Activated naive CD8-positive, alpha-beta T cell treated with anti-CD3 and anti-CD28 coated beads, Interleukin-2, amount 10 ng/mL, durations not matched to agents 7 days and 5 days (primary cell): ENCODE measurements around the gene FOXI3. TPM values are rescaled to one million over a fixed set of nuclear protein-coding genes. Genes with fewer than 3 reads are reported as not detected.
A peak's percentile ranks its signal among the peaks of the same experiment; 100 is the strongest.
"Not testable (repeated sequence)": the region's sequence is repeated elsewhere in the genome, so short reads cannot be mapped to it uniquely, and the experiment has no call there.

ENCODE experiments used
- ATAC-seq: fragments of 150-1000 bp; cut with Tn5 transposase; one replicate; pipeline ENCODE4 v1.10.0; 2021; ENCODE audit warnings: low read depth, moderate library complexity
- POLR2A ChIA-PET: fragments of 350-600 bp; sonication (Branson Sonifier 250); formaldehyde crosslinking; loops from one replicate; lab custom pipeline; 2021; ENCODE audit warnings: antibody characterized with exemption; lab: Charles Lee
- DNase-seq: peaks from one replicate; pipeline ENCODE4 v3.0.0; 2021
- H3K27ac Mint-ChIP-seq: one replicate; pipeline ENCODE4 v1.8.0; 2022; ENCODE audit warnings: mild to moderate bottlenecking, mixed read lengths
- H3K27me3 Mint-ChIP-seq: one replicate; pipeline ENCODE4 v1.8.0; 2022; ENCODE audit warnings: mild to moderate bottlenecking, moderate library complexity, mixed read lengths
- H3K36me3 Mint-ChIP-seq: one replicate; pipeline ENCODE4 v1.8.0; 2021; ENCODE audit warnings: mild to moderate bottlenecking, mixed read lengths
- H3K4me1 Mint-ChIP-seq: one replicate; pipeline ENCODE4 v1.8.0; 2021; ENCODE audit warnings: mixed read lengths
- H3K4me3 Mint-ChIP-seq: one replicate; pipeline ENCODE4 v1.8.0; 2022; ENCODE audit warnings: mild to moderate bottlenecking, moderate library complexity, mixed read lengths
- H3K9me3 Mint-ChIP-seq: one replicate; pipeline ENCODE4 v1.8.0; 2021; ENCODE audit warnings: mixed read lengths
- total RNA-seq, 2 experiments: library from RNA; stranded (reverse); gene quantifications; one replicate each; pipeline ENCODE4 v1.2.3, GENCODE V29; 2021

Gene FOXI3
- total RNA-seq, 2 experiments from 2014 or later = not detected

GRCh38 chr2:88452980-88453582, 588 bp upstream of the FOXI3 start:
- DNase-seq (no peak), ATAC-seq (no peak)
- H3K4me1 Mint-ChIP-seq = peaks cover 4% of the 10 kb centered on the region
- POLR2A ChIA-PET = no interaction called here
- peaks cover 2% of the 10 kb centered on the region for H3K36me3 Mint-ChIP-seq
- no peaks in the 10 kb centered on the region for H3K9me3 Mint-ChIP-seq
- peaks cover 57% of the 10 kb centered on the region for H3K27me3 Mint-ChIP-seq
- H3K4me3 Mint-ChIP-seq = peak overlapping the region; percentile 81
- H3K27ac Mint-ChIP-seq = no peak overlapping the region

GRCh38 chr2:88451811-88452564, 505 bp downstream of the FOXI3 start:
- POLR2A ChIA-PET = no interaction called here
- peak; percentile 48 for DNase-seq
- H3K27ac Mint-ChIP-seq = no peak overlapping the region
- ATAC-seq = peak; percentile 45
- peak overlapping the region; percentile 51 for H3K4me3 Mint-ChIP-seq
- no peaks in the 10 kb centered on the region for H3K9me3 Mint-ChIP-seq
- peaks cover 4% of the 10 kb centered on the region for H3K4me1 Mint-ChIP-seq
- peaks cover 65% of the 10 kb centered on the region for H3K27me3 Mint-ChIP-seq
- peaks cover 2% of the 10 kb centered on the region for H3K36me3 Mint-ChIP-seq

GRCh38 chr2:88450925-88451810, 1.3 kb downstream of the FOXI3 start:
- H3K9me3 Mint-ChIP-seq = no peaks in the 10 kb centered on the region
- H3K36me3 Mint-ChIP-seq = peaks cover 2% of the 10 kb centered on the region
- DNase-seq (no peak), ATAC-seq (no peak)
- POLR2A ChIA-PET = no interaction called here
- H3K4me3 Mint-ChIP-seq = peak overlapping the region; percentile 51
- peaks cover 65% of the 10 kb centered on the region for H3K27me3 Mint-ChIP-seq
- H3K27ac Mint-ChIP-seq = no peak overlapping the region
- peaks cover 4% of the 10 kb centered on the region for H3K4me1 Mint-ChIP-seq

GRCh38 chr2:88450186-88450585, 2.3 kb downstream of the FOXI3 start:
- H3K27me3 Mint-ChIP-seq = peaks cover 64% of the 10 kb centered on the region
- POLR2A ChIA-PET = no interaction called here
- H3K4me3 Mint-ChIP-seq = no peak overlapping the region
- no peaks in the 10 kb centered on the region for H3K9me3 Mint-ChIP-seq
- no peak for ATAC-seq
- H3K27ac Mint-ChIP-seq = no peak overlapping the region
- H3K36me3 Mint-ChIP-seq = peaks cover 2% of the 10 kb centered on the region
- H3K4me1 Mint-ChIP-seq = peaks cover 4% of the 10 kb centered on the region
- DNase-seq = no peak

GRCh38 chr2:88448248-88448647, 4.2 kb downstream of the FOXI3 start:
- no peak for DNase-seq
- Mint-ChIP-seq H3K27ac (no peak overlapping the region), H3K4me3 (no peak overlapping the region), H3K9me3 (no peaks in the 10 kb centered on the region), H3K27me3 (peaks cover 49% of the 10 kb centered on the region), H3K4me1 (peaks cover 4% of the 10 kb centered on the region), H3K36me3 (peaks cover 2% of the 10 kb centered on the region)
- POLR2A ChIA-PET = no interaction called here
- ATAC-seq = no peak

GRCh38 chr2:88443353-88443938, 9.0 kb downstream of the FOXI3 start:
- Mint-ChIP-seq H3K4me1 (no peaks in the 10 kb centered on the region), H3K27ac (no peak overlapping the region), H3K36me3 (no peaks in the 10 kb centered on the region), H3K9me3 (no peaks in the 10 kb centered on the region), H3K4me3 (no peak overlapping the region), H3K27me3 (peaks cover 18% of the 10 kb centered on the region)
- ATAC-seq (no peak), DNase-seq (no peak)
- POLR2A ChIA-PET = no interaction called here

GRCh38 chr2:88442473-88442872, 10.0 kb downstream of the FOXI3 start:
- peaks cover 14% of the 10 kb centered on the region for H3K27me3 Mint-ChIP-seq
- H3K4me3 Mint-ChIP-seq = no peak overlapping the region
- H3K27ac Mint-ChIP-seq = no peak overlapping the region
- no peak for ATAC-seq
- H3K36me3 Mint-ChIP-seq = no peaks in the 10 kb centered on the region
- H3K9me3 Mint-ChIP-seq = no peaks in the 10 kb centered on the region
- POLR2A ChIA-PET = no interaction called here
- no peaks in the 10 kb centered on the region for H3K4me1 Mint-ChIP-seq
- no peak for DNase-seq

GRCh38 chr2:88442061-88442460, 10.4 kb downstream of the FOXI3 start:
- no peak overlapping the region for H3K27ac Mint-ChIP-seq
- peaks cover 12% of the 10 kb centered on the region for H3K27me3 Mint-ChIP-seq

GRCh38 chr2:88437010-88437409, 15.5 kb downstream of the FOXI3 start:
- Mint-ChIP-seq H3K9me3 (no peaks in the 10 kb centered on the region), H3K4me1 (peaks cover 1% of the 10 kb centered on the region), H3K36me3 (no peaks in the 10 kb centered on the region), H3K27ac (no peak overlapping the region), H3K27me3 (peaks cover 16% of the 10 kb centered on the region), H3K4me3 (no peak overlapping the region)
- POLR2A ChIA-PET = no interaction called here
- ATAC-seq (no peak), DNase-seq (no peak)

More at GRCh38 chr2:88442061-88442460, 10.4 kb downstream of the FOXI3 start:
- H3K9me3 Mint-ChIP-seq = no peaks in the 10 kb centered on the region
- ATAC-seq (no peak), DNase-seq (no peak)
- H3K36me3 Mint-ChIP-seq = no peaks in the 10 kb centered on the region
- H3K4me1 Mint-ChIP-seq = peaks cover 1% of the 10 kb centered on the region
- POLR2A ChIA-PET = no interaction called here
- no peak overlapping the region for H3K4me3 Mint-ChIP-seq

GRCh38 chr2:88429929-88430328, 22.6 kb downstream of the FOXI3 start:
- DNase-seq (no peak), ATAC-seq (no peak)

GRCh38 chr2:88423733-88424132, 28.8 kb downstream of the FOXI3 start:
- ATAC-seq = no peak
- H3K9me3 Mint-ChIP-seq = no peaks in the 10 kb centered on the region
- no peaks in the 10 kb centered on the region for H3K27me3 Mint-ChIP-seq
- POLR2A ChIA-PET = no interaction called here
- H3K36me3 Mint-ChIP-seq = no peaks in the 10 kb centered on the region
- H3K4me1 Mint-ChIP-seq = no peaks in the 10 kb centered on the region
- DNase-seq = no peak
- H3K27ac Mint-ChIP-seq = no peak overlapping the region
- no peak overlapping the region for H3K4me3 Mint-ChIP-seq

More at GRCh38 chr2:88429929-88430328, 22.6 kb downstream of the FOXI3 start:
- Mint-ChIP-seq H3K27ac (no peak overlapping the region), H3K4me1 (no peaks in the 10 kb centered on the region), H3K36me3 (no peaks in the 10 kb centered on the region), H3K4me3 (no peak overlapping the region), H3K9me3 (peaks cover 3% of the 10 kb centered on the region), H3K27me3 (peaks cover 2% of the 10 kb centered on the region)
- POLR2A ChIA-PET = no interaction called here

- H3K36me3 Mint-ChIP-seq, H3K27me3 Mint-ChIP-seq, ATAC-seq, H3K27ac Mint-ChIP-seq, POLR2A ChIA-PET, DNase-seq, H3K4me3 Mint-ChIP-seq, H3K9me3 Mint-ChIP-seq, H3K4me1 Mint-ChIP-seq: not testable (repeated sequence)
These were observed 33.4 kb downstream of the FOXI3 start for GRCh38 chr2:88419051-88419450.

GRCh38 chr2:88416016-88416663, 36.4 kb downstream of the FOXI3 start:
- DNase-seq (no peak), ATAC-seq (no peak)
- H3K27ac Mint-ChIP-seq = no peak overlapping the region
- no peaks in the 10 kb centered on the region for H3K4me1 Mint-ChIP-seq
- H3K27me3 Mint-ChIP-seq = peaks cover 5% of the 10 kb centered on the region
- no peaks in the 10 kb centered on the region for H3K36me3 Mint-ChIP-seq
- no peak overlapping the region for H3K4me3 Mint-ChIP-seq
- POLR2A ChIA-PET = no interaction called here
- H3K9me3 Mint-ChIP-seq = no peaks in the 10 kb centered on the region
